NCI-H2196 treated with DMSO at 0.1 percent for 48 hours (cell line): Measurements from ENCODE around the gene B2M.
"Not testable (repeated sequence)": the region's sequence is repeated elsewhere in the genome, so short reads cannot be mapped to it uniquely, and the experiment has no call there.

Source experiments
- DNase-seq: peaks from one replicate; lab custom pipeline; 2025; ENCODE audit not compliant: unreplicated experiment; lab: John Stamatoyannopoulos, UW

B2M gene

GRCh38 chr15:44697014-44697413 lies 14.3 kb upstream of the B2M start:
- DNase-seq: no peak

GRCh38 chr15:44698641-44699040 lies 12.7 kb upstream of the B2M start:
- no peak for DNase-seq

DNA sequence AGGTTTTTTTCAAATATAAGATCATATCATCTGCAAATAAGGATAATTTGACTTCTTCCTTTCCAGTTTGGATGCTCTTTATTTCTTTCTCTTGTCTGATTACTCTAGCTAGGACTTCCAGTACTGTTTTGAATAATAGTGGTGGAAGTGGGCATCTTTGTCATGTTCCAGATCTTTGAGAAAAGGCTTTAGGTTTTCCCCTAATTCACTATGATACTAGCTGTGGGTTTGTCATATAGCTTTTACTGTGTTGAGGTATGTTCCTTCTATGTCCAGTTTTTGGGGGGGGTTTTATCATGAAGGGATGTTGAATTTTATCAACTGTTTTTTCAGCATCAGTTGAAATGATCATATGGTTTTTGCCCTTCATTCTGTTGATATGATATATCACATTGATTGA lies 10.6 kb upstream of the B2M start:
- DNase-seq: not testable (repeated sequence)

DNA sequence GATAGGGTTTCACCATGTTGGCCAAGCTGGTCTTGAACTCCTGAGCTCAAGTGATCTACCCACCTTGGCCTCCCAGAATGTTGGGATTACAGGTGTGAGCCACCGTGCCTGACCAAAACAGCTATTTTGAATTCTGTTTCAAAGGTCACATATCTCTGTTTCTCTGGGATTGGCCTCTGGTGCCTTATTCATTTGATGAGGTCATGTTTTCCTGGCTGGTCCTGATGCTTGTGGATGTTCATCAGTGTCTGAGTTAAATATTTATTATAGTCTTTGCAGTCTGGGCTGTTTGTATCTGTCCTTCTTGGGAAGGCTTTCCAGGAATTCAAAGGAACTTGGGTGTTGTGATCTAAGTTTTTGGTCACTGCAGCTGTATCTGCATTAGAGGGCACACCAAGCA lies 5.3 kb upstream of the B2M start:
- no peak for DNase-seq

DNA sequence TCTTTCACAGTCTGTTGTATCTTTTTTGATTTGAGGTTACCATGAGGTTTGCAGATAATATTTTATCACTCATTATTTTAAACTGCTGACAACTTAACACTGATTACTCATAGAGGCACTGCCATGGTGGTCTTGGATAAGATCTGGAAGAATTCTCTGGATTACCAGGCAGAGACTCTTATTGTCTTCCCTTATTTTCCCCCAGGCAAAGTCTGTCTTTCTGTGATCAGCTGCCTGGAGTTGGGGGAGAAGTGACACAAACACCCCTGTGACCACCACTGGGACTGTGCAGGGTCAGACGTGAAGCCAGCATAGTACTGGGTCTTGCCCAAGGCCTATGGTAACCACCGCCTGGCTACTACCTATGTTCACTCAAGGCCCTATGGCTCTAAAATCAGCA lies 4.9 kb upstream of the B2M start:
- no peak for DNase-seq

- no peak for DNase-seq
Measured at GRCh38 chr15:44706946-44707636, 4.2 kb upstream of the B2M start.

GRCh38 chr15:44710236-44711095 lies 851 bp upstream of the B2M start:
- DNase-seq: no peak

DNA sequence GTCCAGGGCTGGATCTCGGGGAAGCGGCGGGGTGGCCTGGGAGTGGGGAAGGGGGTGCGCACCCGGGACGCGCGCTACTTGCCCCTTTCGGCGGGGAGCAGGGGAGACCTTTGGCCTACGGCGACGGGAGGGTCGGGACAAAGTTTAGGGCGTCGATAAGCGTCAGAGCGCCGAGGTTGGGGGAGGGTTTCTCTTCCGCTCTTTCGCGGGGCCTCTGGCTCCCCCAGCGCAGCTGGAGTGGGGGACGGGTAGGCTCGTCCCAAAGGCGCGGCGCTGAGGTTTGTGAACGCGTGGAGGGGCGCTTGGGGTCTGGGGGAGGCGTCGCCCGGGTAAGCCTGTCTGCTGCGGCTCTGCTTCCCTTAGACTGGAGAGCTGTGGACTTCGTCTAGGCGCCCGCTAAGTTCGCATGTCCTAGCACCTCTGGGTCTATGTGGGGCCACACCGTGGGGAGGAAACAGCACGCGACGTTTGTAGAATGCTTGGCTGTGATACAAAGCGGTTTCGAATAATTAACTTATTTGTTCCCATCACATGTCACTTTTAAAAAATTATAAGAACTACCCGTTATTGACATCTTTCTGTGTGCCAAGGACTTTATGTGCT lies 527 bp downstream of the B2M start:
- no peak for DNase-seq

DNA sequence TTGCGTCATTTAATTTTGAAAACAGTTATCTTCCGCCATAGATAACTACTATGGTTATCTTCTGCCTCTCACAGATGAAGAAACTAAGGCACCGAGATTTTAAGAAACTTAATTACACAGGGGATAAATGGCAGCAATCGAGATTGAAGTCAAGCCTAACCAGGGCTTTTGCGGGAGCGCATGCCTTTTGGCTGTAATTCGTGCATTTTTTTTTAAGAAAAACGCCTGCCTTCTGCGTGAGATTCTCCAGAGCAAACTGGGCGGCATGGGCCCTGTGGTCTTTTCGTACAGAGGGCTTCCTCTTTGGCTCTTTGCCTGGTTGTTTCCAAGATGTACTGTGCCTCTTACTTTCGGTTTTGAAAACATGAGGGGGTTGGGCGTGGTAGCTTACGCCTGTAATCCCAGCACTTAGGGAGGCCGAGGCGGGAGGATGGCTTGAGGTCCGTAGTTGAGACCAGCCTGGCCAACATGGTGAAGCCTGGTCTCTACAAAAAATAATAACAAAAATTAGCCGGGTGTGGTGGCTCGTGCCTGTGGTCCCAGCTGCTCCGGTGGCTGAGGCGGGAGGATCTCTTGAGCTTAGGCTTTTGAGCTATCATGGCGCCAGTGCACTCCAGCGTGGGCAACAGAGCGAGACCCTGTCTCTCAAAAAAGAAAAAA lies 1.2 kb downstream of the B2M start:
- no peak for DNase-seq

DNA sequence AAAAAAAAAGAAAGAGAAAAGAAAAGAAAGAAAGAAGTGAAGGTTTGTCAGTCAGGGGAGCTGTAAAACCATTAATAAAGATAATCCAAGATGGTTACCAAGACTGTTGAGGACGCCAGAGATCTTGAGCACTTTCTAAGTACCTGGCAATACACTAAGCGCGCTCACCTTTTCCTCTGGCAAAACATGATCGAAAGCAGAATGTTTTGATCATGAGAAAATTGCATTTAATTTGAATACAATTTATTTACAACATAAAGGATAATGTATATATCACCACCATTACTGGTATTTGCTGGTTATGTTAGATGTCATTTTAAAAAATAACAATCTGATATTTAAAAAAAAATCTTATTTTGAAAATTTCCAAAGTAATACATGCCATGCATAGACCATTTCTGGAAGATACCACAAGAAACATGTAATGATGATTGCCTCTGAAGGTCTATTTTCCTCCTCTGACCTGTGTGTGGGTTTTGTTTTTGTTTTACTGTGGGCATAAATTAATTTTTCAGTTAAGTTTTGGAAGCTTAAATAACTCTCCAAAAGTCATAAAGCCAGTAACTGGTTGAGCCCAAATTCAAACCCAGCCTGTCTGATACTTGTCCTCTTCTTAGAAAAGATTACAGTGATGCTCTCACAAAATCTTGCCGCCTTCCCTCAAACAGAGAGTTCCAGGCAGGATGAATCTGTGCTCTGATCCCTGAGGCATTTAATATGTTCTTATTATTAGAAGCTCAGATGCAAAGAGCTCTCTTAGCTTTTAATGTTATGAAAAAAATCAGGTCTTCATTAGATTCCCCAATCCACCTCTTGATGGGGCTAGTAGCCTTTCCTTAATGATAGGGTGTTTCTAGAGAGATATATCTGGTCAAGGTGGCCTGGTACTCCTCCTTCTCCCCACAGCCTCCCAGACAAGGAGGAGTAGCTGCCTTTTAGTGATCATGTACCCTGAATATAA lies 2.0 kb downstream of the B2M start:
- DNase-seq: no peak

- no peak for DNase-seq
Measured at GRCh38 chr15:44715142-44715796, 4.0 kb downstream of the B2M start.

DNA sequence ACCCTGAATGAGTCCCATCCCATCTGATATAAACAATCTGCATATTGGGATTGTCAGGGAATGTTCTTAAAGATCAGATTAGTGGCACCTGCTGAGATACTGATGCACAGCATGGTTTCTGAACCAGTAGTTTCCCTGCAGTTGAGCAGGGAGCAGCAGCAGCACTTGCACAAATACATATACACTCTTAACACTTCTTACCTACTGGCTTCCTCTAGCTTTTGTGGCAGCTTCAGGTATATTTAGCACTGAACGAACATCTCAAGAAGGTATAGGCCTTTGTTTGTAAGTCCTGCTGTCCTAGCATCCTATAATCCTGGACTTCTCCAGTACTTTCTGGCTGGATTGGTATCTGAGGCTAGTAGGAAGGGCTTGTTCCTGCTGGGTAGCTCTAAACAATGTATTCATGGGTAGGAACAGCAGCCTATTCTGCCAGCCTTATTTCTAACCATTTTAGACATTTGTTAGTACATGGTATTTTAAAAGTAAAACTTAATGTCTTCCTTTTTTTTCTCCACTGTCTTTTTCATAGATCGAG lies 4.5 kb downstream of the B2M start:
- DNase-seq: no peak

DNA sequence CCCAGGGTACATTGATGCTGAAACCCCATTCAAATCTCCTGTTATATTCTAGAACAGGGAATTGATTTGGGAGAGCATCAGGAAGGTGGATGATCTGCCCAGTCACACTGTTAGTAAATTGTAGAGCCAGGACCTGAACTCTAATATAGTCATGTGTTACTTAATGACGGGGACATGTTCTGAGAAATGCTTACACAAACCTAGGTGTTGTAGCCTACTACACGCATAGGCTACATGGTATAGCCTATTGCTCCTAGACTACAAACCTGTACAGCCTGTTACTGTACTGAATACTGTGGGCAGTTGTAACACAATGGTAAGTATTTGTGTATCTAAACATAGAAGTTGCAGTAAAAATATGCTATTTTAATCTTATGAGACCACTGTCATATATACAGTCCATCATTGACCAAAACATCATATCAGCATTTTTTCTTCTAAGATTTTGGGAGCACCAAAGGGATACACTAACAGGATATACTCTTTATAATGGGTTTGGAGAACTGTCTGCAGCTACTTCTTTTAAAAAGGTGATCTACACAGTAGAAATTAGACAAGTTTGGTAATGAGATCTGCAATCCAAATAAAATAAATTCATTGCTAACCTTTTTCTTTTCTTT lies 5.8 kb downstream of the B2M start:
- DNase-seq: no peak

GRCh38 chr15:44718180-44718926 lies 7.0 kb downstream of the B2M start:
- DNase-seq: no peak

GRCh38 chr15:44718927-44719292 lies 7.6 kb downstream of the B2M start:
- DNase-seq: no peak

GRCh38 chr15:44719293-44719999 lies 8.1 kb downstream of the B2M start:
- DNase-seq: no peak

- not testable (repeated sequence) for DNase-seq
Measured at GRCh38 chr15:44720000-44720435, 8.7 kb downstream of the B2M start.
